Type B pancreatic cell (in vitro differentiated cells): ENCODE results near the gene WDR93. TPM values are rescaled to one million over a fixed set of nuclear protein-coding genes. Genes with fewer than 3 reads are reported as not detected.

Experiments used
- DNase-seq: peaks from one replicate; pipeline ENCODE4 v3.0.0; 2021; ENCODE audit warnings: mixed read lengths; ENCODE audit not compliant: unreplicated experiment; ENCODE audit errors: extremely low spot score
- H3K27ac Mint-ChIP-seq: 2 replicates; pipeline ENCODE4 v1.8.0; 2021; ENCODE audit warnings: mild to moderate bottlenecking, mixed read lengths
- H3K27me3 Mint-ChIP-seq: 2 replicates; pipeline ENCODE4 v1.8.0; 2021; ENCODE audit warnings: mixed read lengths
- H3K36me3 Mint-ChIP-seq: 2 replicates; pipeline ENCODE4 v1.8.0; 2021; ENCODE audit warnings: mixed read lengths
- H3K4me1 Mint-ChIP-seq: one replicate; pipeline ENCODE4 v1.8.0; 2021; ENCODE audit warnings: mixed read lengths; ENCODE audit not compliant: unreplicated experiment
- H3K4me3 Mint-ChIP-seq: 2 replicates; pipeline ENCODE4 v1.8.0; 2021; ENCODE audit warnings: mild to moderate bottlenecking, mixed read lengths
- H3K9me3 Mint-ChIP-seq: 2 replicates; pipeline ENCODE4 v1.8.0; 2021; ENCODE audit warnings: mixed read lengths
- total RNA-seq: library from RNA; stranded (reverse); gene quantifications from 2 replicates; pipeline ENCODE4 v1.2.1, GENCODE V29; 2021; ENCODE audit warnings: low replicate concordance
- TF ChIP-seq, protein P1 (sequence below): fragments of 200-600 bp; sonication (generic); conservative IDR thresholded peaks from 2 replicates; pipeline ENCODE4 v1.5.0; 2021; ENCODE audit warnings: antibody characterized with exemption, mild to moderate bottlenecking

The WDR93 gene
- total RNA-seq, 1 donor from 2014 or later = 1.5 TPM

DNA sequence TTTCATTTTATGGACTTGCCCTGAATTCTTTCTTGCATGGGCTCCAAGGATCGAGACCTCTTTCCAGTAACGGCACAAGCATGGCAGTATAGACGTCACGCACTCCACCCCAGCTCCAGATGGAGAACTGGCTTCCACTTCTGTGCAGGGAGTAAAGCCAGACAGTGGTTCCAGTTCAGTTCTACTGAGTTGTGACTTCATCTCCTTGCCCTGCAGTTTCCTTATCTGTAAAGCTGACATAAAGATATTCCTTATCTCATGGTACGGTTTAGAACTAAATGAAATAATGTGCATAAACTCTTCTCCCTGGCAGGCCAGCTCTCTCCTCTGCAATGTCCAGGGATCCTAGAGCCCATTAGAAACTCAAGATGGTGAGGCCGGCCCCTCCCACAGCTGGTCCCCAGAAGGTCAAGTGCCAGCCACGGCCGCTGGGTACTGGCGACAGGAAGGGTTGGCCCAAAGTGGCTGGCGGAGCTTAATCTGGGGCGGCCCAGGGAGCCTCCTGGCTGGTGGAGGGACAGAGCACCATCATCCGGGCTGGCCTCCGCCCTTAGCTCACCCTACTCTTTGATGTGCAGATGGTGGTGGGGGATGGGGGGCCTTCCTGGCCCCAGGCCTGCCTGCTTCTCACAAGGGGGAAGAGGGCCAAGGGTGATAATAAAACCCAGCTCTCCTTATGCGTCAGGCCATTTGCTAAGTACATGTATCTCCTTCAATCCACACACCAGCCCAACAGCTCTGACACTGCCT lies 92.7 kb downstream of the WDR93 start:
- H3K9me3 Mint-ChIP-seq = peaks cover 6% of the 10 kb centered on the region
- TF ChIP-seq, protein P1, sequence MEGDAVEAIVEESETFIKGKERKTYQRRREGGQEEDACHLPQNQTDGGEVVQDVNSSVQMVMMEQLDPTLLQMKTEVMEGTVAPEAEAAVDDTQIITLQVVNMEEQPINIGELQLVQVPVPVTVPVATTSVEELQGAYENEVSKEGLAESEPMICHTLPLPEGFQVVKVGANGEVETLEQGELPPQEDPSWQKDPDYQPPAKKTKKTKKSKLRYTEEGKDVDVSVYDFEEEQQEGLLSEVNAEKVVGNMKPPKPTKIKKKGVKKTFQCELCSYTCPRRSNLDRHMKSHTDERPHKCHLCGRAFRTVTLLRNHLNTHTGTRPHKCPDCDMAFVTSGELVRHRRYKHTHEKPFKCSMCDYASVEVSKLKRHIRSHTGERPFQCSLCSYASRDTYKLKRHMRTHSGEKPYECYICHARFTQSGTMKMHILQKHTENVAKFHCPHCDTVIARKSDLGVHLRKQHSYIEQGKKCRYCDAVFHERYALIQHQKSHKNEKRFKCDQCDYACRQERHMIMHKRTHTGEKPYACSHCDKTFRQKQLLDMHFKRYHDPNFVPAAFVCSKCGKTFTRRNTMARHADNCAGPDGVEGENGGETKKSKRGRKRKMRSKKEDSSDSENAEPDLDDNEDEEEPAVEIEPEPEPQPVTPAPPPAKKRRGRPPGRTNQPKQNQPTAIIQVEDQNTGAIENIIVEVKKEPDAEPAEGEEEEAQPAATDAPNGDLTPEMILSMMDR = no peak
- no peak overlapping the region for H3K4me3 Mint-ChIP-seq
- DNase-seq = no peak
- peaks cover 8% of the 10 kb centered on the region for H3K4me1 Mint-ChIP-seq
- no peaks in the 10 kb centered on the region for H3K27me3 Mint-ChIP-seq
- H3K36me3 Mint-ChIP-seq = no peaks in the 10 kb centered on the region
- H3K27ac Mint-ChIP-seq = peak overlapping the region; percentile 57

DNA sequence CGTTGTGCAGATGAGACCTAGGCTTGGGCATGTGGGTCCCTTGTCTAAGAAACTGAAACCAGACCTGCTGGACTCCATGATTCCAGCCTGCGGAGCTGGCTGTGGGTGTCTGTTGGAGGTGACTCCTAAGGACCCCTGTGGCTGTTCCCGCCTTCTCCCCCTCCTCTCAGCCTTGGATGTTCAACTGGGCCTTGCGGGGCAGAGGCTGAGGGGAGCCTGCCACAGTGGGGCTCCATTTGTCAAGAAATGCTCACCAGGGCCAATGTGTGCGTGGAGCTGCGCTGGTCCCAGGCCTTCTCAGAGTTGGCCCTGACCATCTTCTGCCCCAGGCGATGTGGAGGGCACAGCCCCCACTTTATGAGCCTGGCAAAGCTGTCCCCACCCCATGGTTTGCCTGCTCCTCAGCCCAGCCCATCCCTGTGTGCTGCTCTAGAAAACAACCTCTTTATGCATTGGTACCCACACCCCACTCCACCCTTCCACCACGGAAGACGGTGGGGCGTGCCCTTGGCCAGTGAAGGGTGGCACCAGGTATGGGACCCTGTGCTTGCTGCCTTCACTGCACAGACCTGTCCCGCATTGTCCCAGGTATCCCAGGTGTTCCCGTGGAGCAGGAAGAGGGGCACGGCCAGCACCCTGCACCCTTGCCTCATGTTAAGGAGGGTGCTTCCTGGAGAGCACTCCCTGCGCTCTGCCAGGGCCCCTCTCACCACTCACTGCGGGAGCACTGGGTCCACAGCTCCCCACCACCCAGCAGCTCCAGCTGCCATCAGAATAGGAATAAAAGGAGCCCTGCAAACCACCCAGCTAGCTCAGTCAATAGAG lies 93.5 kb downstream of the WDR93 start:
- peaks cover 8% of the 10 kb centered on the region for H3K4me1 Mint-ChIP-seq
- no peak for DNase-seq
- H3K36me3 Mint-ChIP-seq = no peaks in the 10 kb centered on the region
- no peaks in the 10 kb centered on the region for H3K27me3 Mint-ChIP-seq
- H3K9me3 Mint-ChIP-seq = peaks cover 6% of the 10 kb centered on the region
- no peak overlapping the region for H3K27ac Mint-ChIP-seq
- H3K4me3 Mint-ChIP-seq = no peak overlapping the region
- TF ChIP-seq, protein P1 = no peak

DNA sequence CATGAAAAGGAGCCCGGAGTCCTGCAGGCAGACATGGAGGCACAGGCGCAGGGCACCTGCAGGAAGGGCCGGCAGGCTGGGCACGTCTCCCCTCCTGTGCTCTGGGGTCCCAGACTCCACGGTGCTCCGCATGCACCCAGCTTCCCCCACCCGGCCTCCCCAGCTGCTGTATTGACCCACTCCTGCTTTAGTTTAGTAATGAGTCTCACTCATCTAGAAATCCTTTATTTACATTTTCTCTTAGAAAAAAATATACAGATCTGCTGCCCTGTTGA lies 94.0 kb downstream of the WDR93 start:
- peaks cover 6% of the 10 kb centered on the region for H3K9me3 Mint-ChIP-seq
- H3K36me3 Mint-ChIP-seq = no peaks in the 10 kb centered on the region
- H3K4me1 Mint-ChIP-seq = peaks cover 8% of the 10 kb centered on the region
- H3K4me3 Mint-ChIP-seq = no peak overlapping the region
- TF ChIP-seq, protein P1 = no peak
- H3K27me3 Mint-ChIP-seq = no peaks in the 10 kb centered on the region
- no peak overlapping the region for H3K27ac Mint-ChIP-seq
- no peak for DNase-seq

DNA sequence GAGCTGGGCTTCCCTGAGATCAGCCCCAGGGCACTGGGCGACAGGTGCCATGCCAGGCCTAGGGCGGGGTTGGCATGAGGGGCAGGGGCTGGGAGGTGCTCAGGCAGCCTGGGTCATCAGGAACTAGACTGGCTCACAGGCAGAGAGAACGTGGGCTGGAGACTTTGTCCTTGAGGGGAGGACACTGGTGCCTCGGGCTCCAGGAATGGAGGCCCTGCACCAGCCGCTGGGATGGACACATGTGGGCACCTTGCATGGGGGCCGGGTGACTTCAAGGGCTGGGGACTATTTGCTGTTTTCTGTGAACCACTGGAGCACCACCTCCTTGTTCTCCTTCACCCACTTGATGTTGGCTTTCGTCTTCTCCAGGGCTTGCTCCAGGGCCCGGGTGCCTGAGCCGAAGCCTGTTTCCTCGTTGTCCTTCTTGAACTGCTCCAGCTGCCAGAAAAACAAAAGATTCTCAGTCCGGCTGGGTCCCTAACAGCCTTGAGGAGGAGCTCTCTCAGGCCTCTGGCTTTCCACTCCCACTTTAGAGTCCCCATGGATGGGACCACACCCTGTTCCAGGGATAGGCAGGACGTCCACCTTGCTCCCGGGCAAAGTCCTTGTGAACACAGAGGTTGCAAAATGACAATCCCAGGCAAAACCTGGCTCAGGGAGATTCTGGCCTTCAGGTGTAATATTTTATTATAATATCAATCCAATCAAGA lies 94.6 kb downstream of the WDR93 start:
- no peak overlapping the region for H3K4me3 Mint-ChIP-seq
- peaks cover 8% of the 10 kb centered on the region for H3K4me1 Mint-ChIP-seq
- TF ChIP-seq, protein P1 = no peak
- DNase-seq = no peak
- no peaks in the 10 kb centered on the region for H3K27me3 Mint-ChIP-seq
- peaks cover 6% of the 10 kb centered on the region for H3K9me3 Mint-ChIP-seq
- no peaks in the 10 kb centered on the region for H3K36me3 Mint-ChIP-seq
- peak overlapping the region; percentile 18 for H3K27ac Mint-ChIP-seq

DNA sequence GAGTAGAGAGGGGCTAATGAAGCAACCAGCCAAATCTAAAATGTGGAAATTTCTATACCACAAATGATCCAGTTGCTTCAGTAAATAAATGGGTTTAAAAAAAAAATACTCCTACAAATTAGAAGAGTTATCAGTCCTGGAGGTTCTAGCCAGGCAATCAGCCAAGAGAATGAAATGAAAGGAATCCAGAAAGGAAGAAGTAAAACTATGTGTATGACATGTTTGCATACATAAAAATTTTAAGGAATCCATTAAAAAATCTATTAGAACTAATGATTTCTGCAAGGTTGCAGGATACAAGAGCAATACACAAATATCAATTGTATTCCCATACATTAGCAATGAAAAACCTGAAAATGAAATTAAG lies 95.1 kb downstream of the WDR93 start:
- H3K9me3 Mint-ChIP-seq = peaks cover 6% of the 10 kb centered on the region
- H3K27ac Mint-ChIP-seq = peak overlapping the region; percentile 18
- H3K4me1 Mint-ChIP-seq = peaks cover 8% of the 10 kb centered on the region
- DNase-seq = no peak
- H3K36me3 Mint-ChIP-seq = no peaks in the 10 kb centered on the region
- no peaks in the 10 kb centered on the region for H3K27me3 Mint-ChIP-seq
- TF ChIP-seq, protein P1 = no peak
- no peak overlapping the region for H3K4me3 Mint-ChIP-seq
